Lower lobe of right lung (tissue), 2 donors: ENCODE data around the gene MTFR1L. TPM values are rescaled to one million over a fixed set of nuclear protein-coding genes. Genes with fewer than 3 reads are reported as not detected.

Experiments
- ATAC-seq, 2 donors: fragments of 200-7000 bp; cut with Tn5 transposase; one replicate each; pipeline ENCODE4 v1.9.1; 2020 to 2022; ENCODE audit warnings: mild to moderate bottlenecking in 2 of 2, moderate library complexity in 2 of 2
- DNase-seq: peaks from one replicate; pipeline ENCODE4 v3.0.0-alpha.2; 2020
- H3K27ac ChIP-seq: fragments of 200-600 bp; one replicate; pipeline ENCODE4 v1.8.0; 2022
- H3K27me3 ChIP-seq: fragments of 200-600 bp; one replicate; pipeline ENCODE4 v1.8.0; 2022; ENCODE audit warnings: low read depth
- H3K36me3 ChIP-seq: fragments of 200-600 bp; one replicate; pipeline ENCODE4 v1.8.0; 2022; ENCODE audit warnings: mild to moderate bottlenecking
- H3K4me1 ChIP-seq: fragments of 200-600 bp; one replicate; pipeline ENCODE4 v1.8.0; 2022
- H3K4me3 ChIP-seq: fragments of 200-600 bp; one replicate; pipeline ENCODE4 v1.8.0; 2022; ENCODE audit warnings: mild to moderate bottlenecking
- H3K9me3 ChIP-seq: fragments of 200-600 bp; one replicate; pipeline ENCODE4 v1.8.0; 2022
- intact Hi-C: fragments of 100-400 bp; cut with DNase I; formaldehyde crosslinking; loops from one replicate; pipeline ENCODE4 v1.11.0; 2022
- total RNA-seq: library from RNA; stranded (reverse); fragmentation: NEBNext Ultra II Directional; extraction: Animal tissue kit (Norgen Biotek cat#: 25700); gene quantifications from one replicate; pipeline ENCODE4 v1.2.1, GENCODE V29; 2021
- TF ChIP-seq, protein P1 (sequence below): fragments of 200-600 bp; IDR thresholded peaks from one replicate; pipeline ENCODE4 v1.8.0; 2022; ENCODE audit warnings: antibody characterized with exemption, mild to moderate bottlenecking
- donor health status: DM: no; HTN: yes; CAD: no; lungs with severe emphysema.

MTFR1L gene
- total RNA-seq, 1 donor from 2014 or later = 51.1 TPM

DNA sequence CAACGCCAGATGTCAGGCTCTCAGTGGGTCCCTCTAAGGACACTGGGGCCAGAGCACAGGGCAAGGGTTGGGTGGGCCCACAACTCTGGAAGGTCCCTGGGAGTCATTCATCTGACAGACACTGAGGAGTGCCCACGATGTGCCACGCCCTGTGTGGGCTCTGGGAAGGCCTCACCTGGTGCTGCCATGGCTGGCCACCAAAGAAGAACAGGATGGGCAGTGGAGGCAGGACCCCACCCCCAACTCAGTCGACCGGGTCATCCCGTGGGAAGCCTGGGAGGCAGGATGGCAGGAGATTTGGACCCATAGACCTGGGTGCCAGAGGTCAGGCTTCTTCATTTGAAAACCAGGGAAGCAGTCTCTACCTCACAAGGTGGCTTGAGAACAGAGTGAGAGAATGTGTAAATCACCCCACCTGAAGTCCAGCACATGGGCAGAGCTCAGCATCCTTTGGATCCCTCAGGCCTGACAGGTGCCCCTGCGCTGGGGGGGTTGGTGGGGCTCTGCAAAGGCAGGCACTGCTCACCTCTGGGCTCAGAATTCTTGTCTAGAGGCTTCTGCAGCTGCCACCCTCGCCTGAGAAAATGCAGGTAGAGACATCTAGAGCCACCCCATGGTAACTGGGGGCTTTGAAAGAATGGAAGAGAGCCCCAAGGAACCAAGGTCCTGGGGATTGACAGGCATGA is 20.9 kb upstream of the MTFR1L start:
- no peak overlapping the region for H3K4me3 ChIP-seq
- peaks cover 66% of the 10 kb centered on the region for H3K4me1 ChIP-seq
- no peaks in the 10 kb centered on the region for H3K36me3 ChIP-seq
- intact Hi-C loops = loop anchor here (10.0 kb wide), 1 partner anchor 184 kb away; the partner anchor contains the start of gene MAN1C1
- H3K27ac ChIP-seq = peak overlapping the region; percentile 85
- H3K27me3 ChIP-seq = no peaks in the 10 kb centered on the region
- DNase-seq (no peak), ATAC-seq (no peak)
- H3K9me3 ChIP-seq = no peaks in the 10 kb centered on the region
- TF ChIP-seq, protein P1, sequence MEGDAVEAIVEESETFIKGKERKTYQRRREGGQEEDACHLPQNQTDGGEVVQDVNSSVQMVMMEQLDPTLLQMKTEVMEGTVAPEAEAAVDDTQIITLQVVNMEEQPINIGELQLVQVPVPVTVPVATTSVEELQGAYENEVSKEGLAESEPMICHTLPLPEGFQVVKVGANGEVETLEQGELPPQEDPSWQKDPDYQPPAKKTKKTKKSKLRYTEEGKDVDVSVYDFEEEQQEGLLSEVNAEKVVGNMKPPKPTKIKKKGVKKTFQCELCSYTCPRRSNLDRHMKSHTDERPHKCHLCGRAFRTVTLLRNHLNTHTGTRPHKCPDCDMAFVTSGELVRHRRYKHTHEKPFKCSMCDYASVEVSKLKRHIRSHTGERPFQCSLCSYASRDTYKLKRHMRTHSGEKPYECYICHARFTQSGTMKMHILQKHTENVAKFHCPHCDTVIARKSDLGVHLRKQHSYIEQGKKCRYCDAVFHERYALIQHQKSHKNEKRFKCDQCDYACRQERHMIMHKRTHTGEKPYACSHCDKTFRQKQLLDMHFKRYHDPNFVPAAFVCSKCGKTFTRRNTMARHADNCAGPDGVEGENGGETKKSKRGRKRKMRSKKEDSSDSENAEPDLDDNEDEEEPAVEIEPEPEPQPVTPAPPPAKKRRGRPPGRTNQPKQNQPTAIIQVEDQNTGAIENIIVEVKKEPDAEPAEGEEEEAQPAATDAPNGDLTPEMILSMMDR = no peak

DNA sequence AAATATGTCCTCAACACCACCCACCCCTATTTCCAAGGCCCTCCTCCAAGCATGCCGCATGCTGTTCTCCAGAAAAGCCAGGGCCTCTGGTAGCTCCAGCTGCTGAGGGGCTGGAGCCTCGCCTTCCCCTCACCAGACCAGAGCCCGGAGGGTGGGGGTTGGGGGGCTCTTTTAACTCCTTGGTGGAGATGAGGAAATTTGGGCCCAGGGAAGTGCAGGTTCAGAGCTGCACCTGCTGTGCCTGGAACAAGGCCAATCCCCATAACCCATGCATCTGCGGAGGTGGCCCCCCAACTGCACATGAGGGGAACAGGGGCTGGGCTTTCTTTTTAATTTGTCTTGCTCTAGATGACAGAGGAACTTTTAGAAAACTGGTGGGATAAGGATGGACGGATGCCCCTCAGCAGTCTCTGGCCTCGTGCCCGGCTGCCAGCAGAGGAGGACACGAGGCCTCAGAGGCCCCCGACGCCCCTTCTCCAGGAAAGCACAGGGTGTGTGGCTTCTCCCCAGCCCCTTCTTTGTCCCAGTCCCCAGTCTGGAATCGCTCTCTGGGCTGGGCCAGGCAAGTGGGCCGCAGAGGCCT is 20.3 kb upstream of the MTFR1L start:
- TF ChIP-seq, protein P1 = no peak
- ATAC-seq (no peak), DNase-seq (no peak)
- H3K27ac ChIP-seq = peak overlapping the region; percentile 85
- H3K4me3 ChIP-seq = peak overlapping the region; percentile 54
- H3K9me3 ChIP-seq = no peaks in the 10 kb centered on the region
- peaks cover 73% of the 10 kb centered on the region for H3K4me1 ChIP-seq
- no peaks in the 10 kb centered on the region for H3K27me3 ChIP-seq
- intact Hi-C loops = loop anchor here (10.0 kb wide), 1 partner anchor 185 kb away; the partner anchor contains the start of gene MAN1C1
- H3K36me3 ChIP-seq = no peaks in the 10 kb centered on the region

DNA sequence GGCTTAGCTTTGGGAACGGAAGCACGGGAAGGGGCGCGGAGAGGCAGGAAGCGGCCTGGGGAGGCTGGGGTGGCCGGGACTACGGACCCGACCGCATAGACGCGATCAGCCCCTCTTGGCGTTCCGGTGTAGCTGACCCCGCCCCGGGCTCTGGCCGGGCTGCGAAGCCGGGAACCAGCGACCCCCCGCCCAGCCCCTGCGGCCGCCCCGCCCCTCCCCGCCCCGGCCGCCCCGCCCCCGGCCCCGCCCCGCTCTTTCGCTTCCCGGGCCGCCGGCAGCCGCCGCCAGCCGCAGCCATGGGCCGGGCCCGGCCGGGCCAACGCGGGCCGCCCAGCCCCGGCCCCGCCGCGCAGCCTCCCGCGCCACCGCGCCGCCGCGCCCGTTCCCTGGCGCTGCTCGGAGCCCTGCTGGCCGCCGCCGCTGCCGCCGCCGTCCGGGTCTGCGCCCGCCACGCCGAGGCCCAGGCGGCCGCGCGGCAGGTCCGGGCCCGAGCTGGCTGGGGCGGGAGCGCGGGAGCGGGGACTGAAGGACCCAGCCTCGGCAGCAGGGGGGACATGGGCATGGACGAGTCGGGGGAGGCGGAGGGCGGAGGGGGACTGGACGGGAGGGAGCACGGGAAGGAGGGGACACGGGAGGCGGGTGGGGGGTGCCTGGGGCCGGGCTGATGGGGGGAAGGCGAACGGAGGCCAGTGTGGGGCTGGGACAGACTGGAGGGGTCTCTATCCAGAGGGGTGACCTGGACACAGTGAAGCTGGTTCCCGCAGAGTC is 19.6 kb upstream of the MTFR1L start, which contains the start of gene SELENON:
SELENON (plus strand) TSS at position 259 of the 768 bp plus-strand sequence; CDS start at position 297, 38 bp downstream.
- Histone ChIP-seq H3K9me3 (no peaks in the 10 kb centered on the region), H3K27ac (peak within 1 kb of the TSS; percentile 85), H3K27me3 (no peaks in the 10 kb centered on the region), H3K4me1 (peaks cover 80% of the 10 kb centered on the region), H3K4me3 (peak within 1 kb of the TSS; percentile 62), H3K36me3 (peaks cover 4% of the 10 kb centered on the region)
- intact Hi-C loops = loop anchor here (10.0 kb wide), 1 partner anchor 185 kb away; the partner anchor contains the start of gene MAN1C1
- TF ChIP-seq, protein P1 = no peak
- ATAC-seq (peak; percentile 70), DNase-seq (peak; percentile 86)

DNA sequence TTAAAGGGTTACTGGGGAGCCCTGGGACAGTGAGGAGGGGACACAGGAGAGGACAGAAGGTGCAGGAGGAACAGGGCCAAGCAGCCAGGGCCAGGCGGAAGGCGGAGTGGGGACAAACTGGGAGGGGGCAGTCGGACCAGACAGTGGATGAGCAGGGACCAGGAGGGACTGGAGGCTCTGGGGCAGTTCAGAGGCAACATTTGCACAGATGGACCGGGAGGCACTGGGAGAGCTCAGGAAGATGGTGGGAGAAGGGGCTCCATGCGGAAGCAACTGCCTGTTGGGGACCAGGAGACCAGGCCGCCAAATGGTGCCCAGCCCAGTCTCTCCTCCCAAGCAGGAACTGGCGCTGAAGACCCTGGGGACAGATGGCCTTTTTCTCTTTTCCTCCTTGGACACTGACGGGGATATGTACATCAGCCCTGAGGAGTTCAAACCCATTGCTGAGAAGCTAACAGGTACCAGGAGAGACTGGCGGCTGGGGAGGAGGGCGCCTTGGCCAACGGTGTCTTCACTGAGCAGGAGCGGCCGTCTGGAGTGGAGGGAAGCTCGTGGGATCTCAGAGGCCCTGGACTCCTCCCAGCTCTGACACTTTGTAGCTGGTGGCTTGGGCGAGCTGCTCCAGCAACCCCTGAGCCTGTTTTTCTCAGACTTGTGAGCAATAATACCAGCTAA is 18.9 kb upstream of the MTFR1L start:
- H3K27ac ChIP-seq = peak overlapping the region; percentile 60
- H3K27me3 ChIP-seq = no peaks in the 10 kb centered on the region
- ATAC-seq (no peak), DNase-seq (no peak)
- peak overlapping the region; percentile 62 for H3K4me3 ChIP-seq
- intact Hi-C loops = no loop called here
- TF ChIP-seq, protein P1 = no peak
- peaks cover 11% of the 10 kb centered on the region for H3K36me3 ChIP-seq
- peaks cover 87% of the 10 kb centered on the region for H3K4me1 ChIP-seq
- no peaks in the 10 kb centered on the region for H3K9me3 ChIP-seq

DNA sequence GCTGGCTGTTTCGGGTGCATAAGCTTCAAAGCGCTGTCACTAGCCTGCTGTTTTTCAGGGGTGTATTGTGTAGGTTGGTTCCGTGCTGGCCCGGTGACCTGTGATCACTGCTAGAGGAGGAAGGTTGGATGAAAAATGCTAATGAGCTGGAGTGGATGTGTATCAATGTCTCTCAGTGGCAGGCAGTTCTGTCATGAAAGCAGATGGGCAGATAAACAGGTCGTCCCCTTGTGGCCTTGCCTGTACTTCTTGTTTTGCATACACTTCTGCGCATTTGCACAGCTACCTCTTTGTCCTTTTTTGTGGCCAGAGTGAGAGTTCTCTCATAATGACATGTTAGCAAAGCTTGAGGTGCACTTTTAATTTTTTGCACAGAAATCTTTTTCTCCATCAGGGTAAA is 16.8 kb upstream of the MTFR1L start:
- H3K4me1 ChIP-seq = peaks cover 90% of the 10 kb centered on the region
- no peaks in the 10 kb centered on the region for H3K9me3 ChIP-seq
- no peak overlapping the region for H3K27ac ChIP-seq
- TF ChIP-seq, protein P1 = no peak
- H3K4me3 ChIP-seq = no peak overlapping the region
- no peak for DNase-seq
- no peaks in the 10 kb centered on the region for H3K27me3 ChIP-seq
- intact Hi-C loops = no loop called here
- H3K36me3 ChIP-seq = peaks cover 28% of the 10 kb centered on the region
- ATAC-seq = no peak
